ENCODE measurements around the gene TMBIM1.

DNA sequence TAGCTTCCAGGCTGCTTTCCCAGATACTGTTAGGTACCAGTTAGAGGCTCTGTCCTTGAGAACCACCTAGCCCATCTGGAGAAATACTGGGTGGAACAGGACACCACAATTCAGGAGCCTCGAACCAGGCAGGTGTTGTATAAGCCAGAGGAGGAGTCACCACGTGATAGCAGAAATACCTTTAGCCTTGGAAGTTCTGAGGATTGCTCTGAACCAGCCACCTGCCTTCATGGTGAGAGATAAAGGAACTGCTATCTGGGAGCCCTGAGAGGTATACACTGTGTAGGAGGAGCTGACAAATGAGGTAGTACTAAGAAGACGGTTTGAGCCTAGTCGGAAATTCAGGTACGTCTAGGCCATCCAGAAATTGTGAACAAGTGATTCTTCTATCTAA, 39.1 kb downstream of the TMBIM1 start:
- TF ChIP-seq, protein P1, sequence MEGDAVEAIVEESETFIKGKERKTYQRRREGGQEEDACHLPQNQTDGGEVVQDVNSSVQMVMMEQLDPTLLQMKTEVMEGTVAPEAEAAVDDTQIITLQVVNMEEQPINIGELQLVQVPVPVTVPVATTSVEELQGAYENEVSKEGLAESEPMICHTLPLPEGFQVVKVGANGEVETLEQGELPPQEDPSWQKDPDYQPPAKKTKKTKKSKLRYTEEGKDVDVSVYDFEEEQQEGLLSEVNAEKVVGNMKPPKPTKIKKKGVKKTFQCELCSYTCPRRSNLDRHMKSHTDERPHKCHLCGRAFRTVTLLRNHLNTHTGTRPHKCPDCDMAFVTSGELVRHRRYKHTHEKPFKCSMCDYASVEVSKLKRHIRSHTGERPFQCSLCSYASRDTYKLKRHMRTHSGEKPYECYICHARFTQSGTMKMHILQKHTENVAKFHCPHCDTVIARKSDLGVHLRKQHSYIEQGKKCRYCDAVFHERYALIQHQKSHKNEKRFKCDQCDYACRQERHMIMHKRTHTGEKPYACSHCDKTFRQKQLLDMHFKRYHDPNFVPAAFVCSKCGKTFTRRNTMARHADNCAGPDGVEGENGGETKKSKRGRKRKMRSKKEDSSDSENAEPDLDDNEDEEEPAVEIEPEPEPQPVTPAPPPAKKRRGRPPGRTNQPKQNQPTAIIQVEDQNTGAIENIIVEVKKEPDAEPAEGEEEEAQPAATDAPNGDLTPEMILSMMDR (IDR thresholded peaks at IDR 0.05 in 2 of 3, conservative IDR thresholded peaks at IDR 0.05 in 1 of 3; ENCODE audit: borderline replicate concordance in 1 of 3, insufficient read depth in 1 of 3, low read depth in 2 of 3, low read length in 2 of 3) = no peak
- TF ChIP-seq JUND (IDR thresholded peaks at IDR 0.05) (no peak), EZH2 (IDR thresholded peaks at IDR 0.05) (no peak), RAD21 (IDR thresholded peaks at IDR 0.05; ENCODE audit: low read depth) (no peak), YY1 (IDR thresholded peaks at IDR 0.05; ENCODE audit: extremely low read depth, insufficient replicate concordance, low read depth, low read length) (no peak), POLR2A (IDR thresholded peaks at IDR 0.05; ENCODE audit: borderline replicate concordance, extremely low read depth, insufficient read depth, insufficient read length) (no peak), ZNF274 (IDR thresholded peaks at IDR 0.05; ENCODE audit: low read depth, low read length) (no peak), CEBPB (IDR thresholded peaks at IDR 0.05; ENCODE audit: low read depth) (no peak), ELF1 (IDR thresholded peaks at IDR 0.05; ENCODE audit: borderline replicate concordance, low read depth) (no peak), SP1 (IDR thresholded peaks at IDR 0.05; ENCODE audit: low read depth) (no peak), EZH2phosphoT487 (IDR thresholded peaks at IDR 0.05; ENCODE audit: borderline replicate concordance) (no peak)
- TF ChIP-seq, protein P2, sequence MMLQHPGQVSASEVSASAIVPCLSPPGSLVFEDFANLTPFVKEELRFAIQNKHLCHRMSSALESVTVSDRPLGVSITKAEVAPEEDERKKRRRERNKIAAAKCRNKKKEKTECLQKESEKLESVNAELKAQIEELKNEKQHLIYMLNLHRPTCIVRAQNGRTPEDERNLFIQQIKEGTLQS (IDR thresholded peaks at IDR 0.05) = no peak
- TF ChIP-seq, protein P3, sequence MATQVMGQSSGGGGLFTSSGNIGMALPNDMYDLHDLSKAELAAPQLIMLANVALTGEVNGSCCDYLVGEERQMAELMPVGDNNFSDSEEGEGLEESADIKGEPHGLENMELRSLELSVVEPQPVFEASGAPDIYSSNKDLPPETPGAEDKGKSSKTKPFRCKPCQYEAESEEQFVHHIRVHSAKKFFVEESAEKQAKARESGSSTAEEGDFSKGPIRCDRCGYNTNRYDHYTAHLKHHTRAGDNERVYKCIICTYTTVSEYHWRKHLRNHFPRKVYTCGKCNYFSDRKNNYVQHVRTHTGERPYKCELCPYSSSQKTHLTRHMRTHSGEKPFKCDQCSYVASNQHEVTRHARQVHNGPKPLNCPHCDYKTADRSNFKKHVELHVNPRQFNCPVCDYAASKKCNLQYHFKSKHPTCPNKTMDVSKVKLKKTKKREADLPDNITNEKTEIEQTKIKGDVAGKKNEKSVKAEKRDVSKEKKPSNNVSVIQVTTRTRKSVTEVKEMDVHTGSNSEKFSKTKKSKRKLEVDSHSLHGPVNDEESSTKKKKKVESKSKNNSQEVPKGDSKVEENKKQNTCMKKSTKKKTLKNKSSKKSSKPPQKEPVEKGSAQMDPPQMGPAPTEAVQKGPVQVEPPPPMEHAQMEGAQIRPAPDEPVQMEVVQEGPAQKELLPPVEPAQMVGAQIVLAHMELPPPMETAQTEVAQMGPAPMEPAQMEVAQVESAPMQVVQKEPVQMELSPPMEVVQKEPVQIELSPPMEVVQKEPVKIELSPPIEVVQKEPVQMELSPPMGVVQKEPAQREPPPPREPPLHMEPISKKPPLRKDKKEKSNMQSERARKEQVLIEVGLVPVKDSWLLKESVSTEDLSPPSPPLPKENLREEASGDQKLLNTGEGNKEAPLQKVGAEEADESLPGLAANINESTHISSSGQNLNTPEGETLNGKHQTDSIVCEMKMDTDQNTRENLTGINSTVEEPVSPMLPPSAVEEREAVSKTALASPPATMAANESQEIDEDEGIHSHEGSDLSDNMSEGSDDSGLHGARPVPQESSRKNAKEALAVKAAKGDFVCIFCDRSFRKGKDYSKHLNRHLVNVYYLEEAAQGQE (IDR thresholded peaks at IDR 0.05; ENCODE audit: low read depth) = no peak
- TF ChIP-seq, protein P4, sequence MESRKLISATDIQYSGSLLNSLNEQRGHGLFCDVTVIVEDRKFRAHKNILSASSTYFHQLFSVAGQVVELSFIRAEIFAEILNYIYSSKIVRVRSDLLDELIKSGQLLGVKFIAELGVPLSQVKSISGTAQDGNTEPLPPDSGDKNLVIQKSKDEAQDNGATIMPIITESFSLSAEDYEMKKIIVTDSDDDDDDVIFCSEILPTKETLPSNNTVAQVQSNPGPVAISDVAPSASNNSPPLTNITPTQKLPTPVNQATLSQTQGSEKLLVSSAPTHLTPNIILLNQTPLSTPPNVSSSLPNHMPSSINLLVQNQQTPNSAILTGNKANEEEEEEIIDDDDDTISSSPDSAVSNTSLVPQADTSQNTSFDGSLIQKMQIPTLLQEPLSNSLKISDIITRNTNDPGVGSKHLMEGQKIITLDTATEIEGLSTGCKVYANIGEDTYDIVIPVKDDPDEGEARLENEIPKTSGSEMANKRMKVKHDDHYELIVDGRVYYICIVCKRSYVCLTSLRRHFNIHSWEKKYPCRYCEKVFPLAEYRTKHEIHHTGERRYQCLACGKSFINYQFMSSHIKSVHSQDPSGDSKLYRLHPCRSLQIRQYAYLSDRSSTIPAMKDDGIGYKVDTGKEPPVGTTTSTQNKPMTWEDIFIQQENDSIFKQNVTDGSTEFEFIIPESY (IDR thresholded peaks at IDR 0.05; ENCODE audit: extremely low read depth, insufficient replicate concordance, low read length) = no peak
